ENCODE data around the gene AHNAK. TPM values are rescaled to one million over a fixed set of nuclear protein-coding genes. Genes with fewer than 3 reads are reported as not detected.

AHNAK gene
- total RNA-seq, 4 donors from 2014 or later: 374 to 1,261 (median 571) TPM

DNA sequence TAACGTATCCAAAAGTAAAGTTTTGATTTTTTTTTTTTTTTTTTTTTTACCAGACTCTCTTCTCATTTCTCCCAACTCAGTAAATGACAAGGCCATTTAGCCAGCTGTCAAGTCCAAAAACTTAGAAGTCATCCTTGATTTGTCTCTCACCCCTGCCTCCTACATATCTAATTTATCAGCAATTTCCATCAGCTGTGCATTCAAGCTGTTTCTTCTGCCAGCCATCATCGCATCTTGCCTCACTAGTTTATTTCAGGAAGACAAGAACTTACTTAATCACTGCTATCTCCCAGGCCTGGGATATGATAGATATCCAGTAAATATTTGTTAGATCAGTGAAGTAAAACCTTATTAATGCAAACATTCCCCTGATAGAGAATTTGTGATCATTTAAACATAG is 80.2 kb downstream of the AHNAK start:
- ATAC-seq (no peak), DNase-seq (no peak)
- no peak for TF ChIP-seq CTCF (IDR thresholded peaks at IDR 0.05 in 4 of 5, conservative IDR thresholded peaks at IDR 0.05 in 1 of 5)
- Histone ChIP-seq H3K4me1 (no peaks in the 10 kb centered on the region), H3K27me3 (no peaks in the 10 kb centered on the region), H3K4me3 (no peak overlapping the region), H3K36me3 (no peaks in the 10 kb centered on the region), H3K9me3 (no peaks in the 10 kb centered on the region), H3K27ac (no peak overlapping the region)
- intact Hi-C loops (cut with DNase I; ENCODE audit: low total_unique reads): no loop called here
- in situ Hi-C loops (cut with MboI; ENCODE audit: low sequenced_read_pairs in 4 of 4): no loop called here

- no peak for ATAC-seq
- Histone ChIP-seq H3K4me3 (no peak overlapping the region), H3K9me3 (no peaks in the 10 kb centered on the region), H3K27me3 (no peaks in the 10 kb centered on the region), H3K36me3 (no peaks in the 10 kb centered on the region), H3K27ac (no peak overlapping the region), H3K4me1 (no peaks in the 10 kb centered on the region)
- DNase-seq: no peak
- in situ Hi-C loops (cut with MboI; ENCODE audit: low sequenced_read_pairs in 4 of 4): no loop called here
- TF ChIP-seq POLR2A (IDR thresholded peaks at IDR 0.05) (no peak), CTCF (IDR thresholded peaks at IDR 0.05 in 4 of 5, conservative IDR thresholded peaks at IDR 0.05 in 1 of 5) (no peak)
- intact Hi-C loops (cut with DNase I; ENCODE audit: low total_unique reads): no loop called here
Observed at GRCh38 chr11:62464655-62465054, 82.0 kb downstream of the AHNAK start.

DNA sequence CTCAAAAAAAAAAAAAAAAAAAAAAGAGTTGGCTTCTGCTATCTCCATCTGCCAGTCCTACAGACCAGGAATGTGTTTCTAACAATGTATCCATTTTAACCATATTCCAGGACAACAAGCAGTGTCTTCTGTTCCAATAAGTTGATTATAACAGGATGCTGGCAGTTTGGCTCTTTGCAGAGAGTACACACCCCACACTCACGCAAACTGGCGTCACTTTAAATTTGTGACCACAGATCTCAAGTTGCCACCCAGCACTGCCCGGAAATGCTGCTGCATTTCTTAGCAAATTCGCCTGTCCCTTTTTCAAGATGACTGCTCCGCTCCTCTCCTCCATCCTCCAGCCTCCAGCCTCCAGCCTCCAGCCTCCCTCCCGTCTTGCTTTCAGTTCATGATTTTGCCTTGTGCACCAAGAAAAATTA is 83.5 kb downstream of the AHNAK start:
- Histone ChIP-seq H3K4me1 (no peaks in the 10 kb centered on the region), H3K4me3 (no peak overlapping the region), H3K27ac (no peak overlapping the region), H3K36me3 (no peaks in the 10 kb centered on the region), H3K27me3 (no peaks in the 10 kb centered on the region), H3K9me3 (no peaks in the 10 kb centered on the region)
- intact Hi-C loops (cut with DNase I; ENCODE audit: low total_unique reads): no loop called here
- ATAC-seq: no peak
- DNase-seq: no peak
- TF ChIP-seq CTCF (IDR thresholded peaks at IDR 0.05 in 4 of 5, conservative IDR thresholded peaks at IDR 0.05 in 1 of 5) (no peak), POLR2A (IDR thresholded peaks at IDR 0.05) (no peak)
- in situ Hi-C loops (cut with MboI; ENCODE audit: low sequenced_read_pairs in 4 of 4): no loop called here

DNA sequence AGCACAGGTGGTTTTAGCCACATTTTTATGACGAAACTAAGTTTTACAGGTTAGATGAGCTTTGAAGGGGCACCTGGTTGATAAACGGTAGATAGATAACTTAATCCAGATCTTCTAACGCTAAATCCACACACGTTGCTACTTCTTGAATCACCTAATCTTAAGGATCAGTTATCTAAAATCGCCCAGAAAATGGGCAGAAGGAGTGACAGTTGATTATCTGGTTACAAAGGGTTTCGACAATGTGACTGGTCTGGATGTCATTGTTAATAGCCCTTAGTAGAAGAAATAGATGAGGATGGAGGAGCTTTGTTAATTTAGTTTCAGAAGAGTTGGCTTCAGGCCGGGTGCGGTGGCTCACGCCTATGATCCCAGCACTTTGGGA is 84.1 kb downstream of the AHNAK start:
- ATAC-seq (no peak), DNase-seq (no peak)
- Histone ChIP-seq H3K4me1 (no peaks in the 10 kb centered on the region), H3K9me3 (no peaks in the 10 kb centered on the region), H3K27me3 (no peaks in the 10 kb centered on the region), H3K27ac (no peak overlapping the region), H3K4me3 (no peak overlapping the region), H3K36me3 (no peaks in the 10 kb centered on the region)
- in situ Hi-C loops (cut with MboI; ENCODE audit: low sequenced_read_pairs in 4 of 4) (no loop called here), intact Hi-C loops (cut with DNase I; ENCODE audit: low total_unique reads) (no loop called here)
- TF ChIP-seq POLR2A (IDR thresholded peaks at IDR 0.05) (no peak), CTCF (IDR thresholded peaks at IDR 0.05 in 4 of 5, conservative IDR thresholded peaks at IDR 0.05 in 1 of 5) (no peak)

DNA sequence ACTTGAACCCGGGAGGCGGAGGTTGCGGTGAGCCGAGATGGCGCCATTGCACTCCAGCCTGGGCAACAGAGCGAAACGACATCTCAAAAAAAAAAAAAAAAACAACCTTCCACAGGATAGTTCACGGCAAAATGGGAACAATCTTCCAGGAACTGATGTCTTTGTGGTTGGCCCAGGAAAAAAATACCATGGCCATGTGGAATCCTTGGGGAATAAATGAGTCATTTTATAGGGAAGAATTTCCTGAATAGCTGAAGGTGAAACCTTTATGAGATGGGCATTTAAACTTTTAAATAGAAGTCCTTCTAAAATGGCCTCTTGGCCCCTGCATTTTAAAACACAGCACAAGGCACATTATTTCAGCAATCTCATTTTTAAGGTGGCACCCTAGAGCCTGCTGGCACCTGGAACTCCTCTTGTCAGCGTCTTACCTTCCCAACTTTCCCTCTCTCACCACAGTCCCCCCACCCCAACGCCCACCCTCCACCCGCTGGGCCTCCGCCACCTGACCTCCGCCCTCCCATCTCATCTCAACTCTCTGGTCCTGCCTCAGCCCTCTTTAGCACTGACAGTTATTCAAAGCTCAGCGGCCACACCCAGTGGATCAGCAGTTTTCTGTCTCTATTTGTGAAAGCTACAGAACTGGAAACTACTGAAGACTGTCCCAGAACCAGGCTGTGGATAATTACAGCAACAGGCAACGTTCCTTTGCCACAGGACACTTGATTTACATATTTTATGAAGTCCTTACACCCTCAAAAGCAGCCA is 84.7 kb downstream of the AHNAK start:
- Histone ChIP-seq H3K4me1 (no peaks in the 10 kb centered on the region), H3K9me3 (no peaks in the 10 kb centered on the region), H3K4me3 (no peak overlapping the region), H3K27ac (no peak overlapping the region), H3K27me3 (no peaks in the 10 kb centered on the region), H3K36me3 (no peaks in the 10 kb centered on the region)
- ATAC-seq: no peak
- in situ Hi-C loops (cut with MboI; ENCODE audit: low sequenced_read_pairs in 4 of 4): no loop called here
- no peak for TF ChIP-seq POLR2A (IDR thresholded peaks at IDR 0.05)
- TF ChIP-seq CTCF (IDR thresholded peaks at IDR 0.05 in 4 of 5, conservative IDR thresholded peaks at IDR 0.05 in 1 of 5): no peak
- DNase-seq: no peak
- intact Hi-C loops (cut with DNase I; ENCODE audit: low total_unique reads): no loop called here
